ENCODE results near the gene RGS19. TPM values are rescaled to one million over a fixed set of nuclear protein-coding genes. Genes with fewer than 3 reads are reported as not detected.

The RGS19 gene
- total and polyA plus RNA-seq, 2 of the 8 experiments (the other 6 are each of a cell fraction or from before 2014, with no cell fraction given) = 12.7 to 16.8 TPM

- TF ChIP-seq BRCA1 (IDR thresholded peaks at IDR 0.05; ENCODE audit: low read depth, low read length) (no peak), SRF (IDR thresholded peaks at IDR 0.05; ENCODE audit: low read depth, low read length) (no peak), KDM4A (IDR thresholded peaks at IDR 0.05; ENCODE audit: low read depth, low read length, severe bottlenecking) (no peak), BCL11A (IDR thresholded peaks at IDR 0.05; ENCODE audit: low read depth in 2 of 2, low read length in 2 of 2) (no peak)
Observed at GRCh38 chr20:64074184-64074789, 5.0 kb downstream of the RGS19 start (continued).
